Measurements from ENCODE around the gene CDK8.

The CDK8 gene

GRCh38 chr13:26445092-26445491, 191.2 kb downstream of the CDK8 start:
- H3K27me3 ChIP-seq (ENCODE audit: insufficient read depth, low read depth, severe bottlenecking), result no peaks in the 10 kb centered on the region
- H3K4me3 ChIP-seq (ENCODE audit: low read depth, low read length), result peak overlapping the region; percentile 32
- H3K27ac ChIP-seq, result peak overlapping the region; percentile 74
- H3K9me3 ChIP-seq (ENCODE audit: severe bottlenecking), result peaks cover 2% of the 10 kb centered on the region
- TF ChIP-seq CTCF (IDR thresholded peaks at IDR 0.05; ENCODE audit: low read depth, low read length), result peak; percentile 74
- peak; percentile 93 for DNase-seq
- H3K36me3 ChIP-seq, result no peaks in the 10 kb centered on the region

DNA sequence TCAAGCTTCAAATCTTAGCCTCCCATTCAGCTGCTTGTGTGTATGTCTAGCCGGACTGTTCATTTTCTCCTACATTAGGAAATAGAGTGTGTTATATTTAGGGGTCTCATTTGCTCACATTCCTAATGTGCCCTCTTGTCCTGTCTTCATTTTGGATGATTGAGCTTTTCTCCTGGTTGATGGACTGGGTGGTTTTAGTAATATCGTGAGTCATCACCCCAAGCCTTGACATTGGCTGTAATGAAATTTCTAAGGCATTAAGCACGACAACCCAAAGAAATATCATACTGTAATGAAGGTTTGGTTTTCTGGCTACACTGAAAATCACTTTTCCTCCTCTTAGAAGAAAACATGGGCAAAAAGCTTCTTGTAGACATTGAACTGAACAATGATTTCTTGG, 192.8 kb downstream of the CDK8 start:
- Histone ChIP-seq H3K4me3 (ENCODE audit: low read depth, low read length) (no peak overlapping the region), H3K9me3 (ENCODE audit: severe bottlenecking) (no peaks in the 10 kb centered on the region), H3K27me3 (ENCODE audit: insufficient read depth, low read depth, severe bottlenecking) (no peaks in the 10 kb centered on the region), H3K27ac (peak overlapping the region; percentile 74), H3K36me3 (no peaks in the 10 kb centered on the region)
- no peak for TF ChIP-seq CTCF (IDR thresholded peaks at IDR 0.05; ENCODE audit: low read depth, low read length)
- DNase-seq, result no peak

DNA sequence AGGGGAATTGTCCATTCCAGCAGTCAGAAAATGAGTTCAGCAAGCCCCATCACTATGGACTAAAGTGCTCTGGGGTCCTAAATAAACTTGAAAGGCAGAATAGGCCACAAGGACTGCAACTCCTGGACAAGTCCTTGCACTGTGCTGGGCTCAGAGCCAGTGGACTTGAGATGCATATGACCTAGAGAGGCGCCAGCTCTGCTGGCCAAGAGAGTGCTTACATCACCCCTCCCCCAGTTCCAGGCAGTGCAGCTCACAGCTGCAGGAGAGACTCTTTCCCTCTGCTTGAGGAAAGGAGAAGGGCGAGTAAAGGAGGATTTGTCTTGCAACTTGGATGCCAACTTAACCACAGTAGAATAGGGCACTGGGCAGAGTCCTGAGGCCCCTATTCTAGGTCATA, 194.1 kb downstream of the CDK8 start:
- H3K4me3 ChIP-seq (ENCODE audit: low read depth, low read length), result no peak overlapping the region
- H3K27ac ChIP-seq, result no peak overlapping the region
- H3K27me3 ChIP-seq (ENCODE audit: insufficient read depth, low read depth, severe bottlenecking), result no peaks in the 10 kb centered on the region
- no peaks in the 10 kb centered on the region for H3K9me3 ChIP-seq (ENCODE audit: severe bottlenecking)
- TF ChIP-seq CTCF (IDR thresholded peaks at IDR 0.05; ENCODE audit: low read depth, low read length), result no peak
- H3K36me3 ChIP-seq, result no peaks in the 10 kb centered on the region
- DNase-seq, result no peak

DNA sequence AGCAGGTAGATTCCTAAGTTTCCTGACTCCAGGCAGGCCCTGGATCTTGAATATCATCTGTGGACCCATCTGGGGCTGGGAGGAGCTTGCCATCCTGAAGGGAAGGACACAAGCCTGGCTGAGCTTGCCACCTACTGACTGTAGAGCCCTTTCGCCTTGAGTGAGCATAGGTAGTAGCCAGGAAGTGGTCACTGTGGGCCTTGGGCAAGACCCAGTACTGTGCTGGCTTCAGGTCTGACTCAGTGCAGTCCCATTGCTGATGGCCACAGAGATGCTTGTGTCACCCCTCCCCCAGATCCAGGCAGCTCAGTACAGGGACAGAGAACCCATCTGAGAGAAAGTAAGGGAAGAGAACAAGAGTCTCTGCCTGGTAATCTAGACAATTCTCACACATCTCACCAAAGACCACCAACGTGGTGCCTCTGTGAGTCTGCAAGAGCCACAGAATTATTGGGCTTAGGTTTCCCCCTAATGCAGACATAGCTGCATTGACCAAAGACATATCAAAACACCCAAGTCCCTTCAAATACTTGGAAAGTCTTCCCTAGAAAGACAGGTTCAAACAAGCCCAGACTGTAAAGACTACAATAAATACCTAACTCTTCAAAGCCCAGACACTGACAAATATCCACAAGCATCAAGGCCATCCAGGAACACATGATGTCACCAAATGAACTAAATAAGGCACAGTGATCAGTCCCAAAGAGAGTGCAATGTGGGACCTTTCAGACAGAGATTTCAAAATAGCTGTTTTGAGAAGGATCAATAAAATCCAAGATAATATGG, 195.3 kb downstream of the CDK8 start:
- Histone ChIP-seq H3K9me3 (ENCODE audit: severe bottlenecking) (no peaks in the 10 kb centered on the region), H3K27me3 (ENCODE audit: insufficient read depth, low read depth, severe bottlenecking) (no peaks in the 10 kb centered on the region), H3K4me3 (ENCODE audit: low read depth, low read length) (no peak overlapping the region), H3K27ac (no peak overlapping the region), H3K36me3 (no peaks in the 10 kb centered on the region)
- no peak for DNase-seq
- 0 out of 2 replicates have a peak, but pooled peaks have one; percentile 17 for TF ChIP-seq CTCF (IDR thresholded peaks at IDR 0.05; ENCODE audit: low read depth, low read length)

Measured in WERI-Rb-1 (cell line).